Fibroblast of pulmonary artery (primary cell): Measurements from ENCODE around the gene ZNF213.
A peak's percentile ranks its signal among the peaks of the same experiment; 100 is the strongest.

Experiments used
- DNase-seq: peaks from one replicate; pipeline ENCODE4 v3.0.0-alpha.2; 2010; ENCODE audit warnings: low read depth
- H3K4me3 ChIP-seq: replicated peaks from 2 replicates; pipeline ENCODE4 v1.5.1; 2011; ENCODE audit warnings: low read depth, mild to moderate bottlenecking, control low read depth, low read length, moderate library complexity
- TF ChIP-seq, protein P1 (sequence below): IDR thresholded peaks from 2 replicates; pipeline ENCODE4 v1.5.1; 2011; ENCODE audit warnings: mild to moderate bottlenecking, control low read depth, low read length, inconsistent platforms; ENCODE audit errors: missing control alignments

ZNF213 gene

DNA sequence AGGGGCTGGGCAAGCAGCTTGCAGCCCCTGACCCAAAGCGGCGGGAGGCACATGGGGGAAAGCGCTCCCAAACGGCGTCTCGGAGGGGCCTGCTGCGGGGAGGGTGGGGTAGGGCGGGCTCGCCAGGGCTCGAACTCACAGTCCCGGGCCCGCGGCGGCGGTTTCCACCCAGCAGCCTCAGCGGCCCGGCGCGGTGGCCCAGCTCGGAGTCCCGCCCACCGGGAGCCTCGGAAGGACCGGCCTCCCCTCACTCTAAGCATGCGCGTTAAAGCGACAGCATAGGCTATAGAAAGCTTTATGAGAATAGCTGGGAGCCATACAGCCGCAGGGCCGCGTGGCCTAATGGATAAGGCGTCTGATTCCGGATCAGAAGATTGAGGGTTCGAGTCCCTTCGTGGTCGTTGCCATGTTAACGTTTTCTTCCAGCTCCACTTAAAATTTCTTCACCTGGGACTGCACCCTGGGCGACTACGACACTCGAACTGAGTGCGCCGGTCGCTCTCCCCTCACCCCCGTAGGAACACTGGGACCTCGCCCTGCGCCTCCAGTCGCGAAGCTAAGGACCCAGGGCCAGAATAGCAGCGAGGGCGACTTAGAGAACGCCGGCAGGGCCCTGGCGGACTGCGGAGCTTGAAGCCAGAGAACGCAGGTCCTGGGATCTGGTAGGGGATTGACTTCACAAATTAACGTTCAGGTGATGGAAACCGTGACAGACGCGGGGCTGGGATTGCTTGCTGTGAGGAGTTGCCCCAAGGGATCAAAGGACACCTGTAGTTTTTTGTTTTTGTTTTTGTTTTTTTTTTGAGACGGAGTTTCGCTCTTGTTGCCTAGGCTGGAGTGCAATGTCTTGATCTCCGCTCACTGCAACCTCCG lies 15.8 kb downstream of the ZNF213 start:
- H3K4me3 ChIP-seq: peak overlapping the region; percentile 61
- peak; percentile 96 for DNase-seq
- TF ChIP-seq, protein P1, sequence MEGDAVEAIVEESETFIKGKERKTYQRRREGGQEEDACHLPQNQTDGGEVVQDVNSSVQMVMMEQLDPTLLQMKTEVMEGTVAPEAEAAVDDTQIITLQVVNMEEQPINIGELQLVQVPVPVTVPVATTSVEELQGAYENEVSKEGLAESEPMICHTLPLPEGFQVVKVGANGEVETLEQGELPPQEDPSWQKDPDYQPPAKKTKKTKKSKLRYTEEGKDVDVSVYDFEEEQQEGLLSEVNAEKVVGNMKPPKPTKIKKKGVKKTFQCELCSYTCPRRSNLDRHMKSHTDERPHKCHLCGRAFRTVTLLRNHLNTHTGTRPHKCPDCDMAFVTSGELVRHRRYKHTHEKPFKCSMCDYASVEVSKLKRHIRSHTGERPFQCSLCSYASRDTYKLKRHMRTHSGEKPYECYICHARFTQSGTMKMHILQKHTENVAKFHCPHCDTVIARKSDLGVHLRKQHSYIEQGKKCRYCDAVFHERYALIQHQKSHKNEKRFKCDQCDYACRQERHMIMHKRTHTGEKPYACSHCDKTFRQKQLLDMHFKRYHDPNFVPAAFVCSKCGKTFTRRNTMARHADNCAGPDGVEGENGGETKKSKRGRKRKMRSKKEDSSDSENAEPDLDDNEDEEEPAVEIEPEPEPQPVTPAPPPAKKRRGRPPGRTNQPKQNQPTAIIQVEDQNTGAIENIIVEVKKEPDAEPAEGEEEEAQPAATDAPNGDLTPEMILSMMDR: no peak

DNA sequence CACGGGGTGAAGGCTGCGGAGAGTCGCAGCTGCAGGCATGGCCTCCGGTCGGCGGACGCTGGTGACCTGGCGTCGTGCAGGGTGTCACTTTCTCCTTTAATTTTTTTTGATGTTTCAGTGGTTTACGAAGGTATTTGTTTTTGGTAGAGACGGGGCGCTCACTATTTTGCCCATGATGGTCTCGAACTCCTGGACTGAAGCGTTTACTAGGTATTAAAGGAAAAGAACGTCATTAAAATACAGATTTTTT lies 17.1 kb downstream of the ZNF213 start:
- TF ChIP-seq, protein P1: no peak
- DNase-seq: no peak
- H3K4me3 ChIP-seq: peak overlapping the region; percentile 56

DNA sequence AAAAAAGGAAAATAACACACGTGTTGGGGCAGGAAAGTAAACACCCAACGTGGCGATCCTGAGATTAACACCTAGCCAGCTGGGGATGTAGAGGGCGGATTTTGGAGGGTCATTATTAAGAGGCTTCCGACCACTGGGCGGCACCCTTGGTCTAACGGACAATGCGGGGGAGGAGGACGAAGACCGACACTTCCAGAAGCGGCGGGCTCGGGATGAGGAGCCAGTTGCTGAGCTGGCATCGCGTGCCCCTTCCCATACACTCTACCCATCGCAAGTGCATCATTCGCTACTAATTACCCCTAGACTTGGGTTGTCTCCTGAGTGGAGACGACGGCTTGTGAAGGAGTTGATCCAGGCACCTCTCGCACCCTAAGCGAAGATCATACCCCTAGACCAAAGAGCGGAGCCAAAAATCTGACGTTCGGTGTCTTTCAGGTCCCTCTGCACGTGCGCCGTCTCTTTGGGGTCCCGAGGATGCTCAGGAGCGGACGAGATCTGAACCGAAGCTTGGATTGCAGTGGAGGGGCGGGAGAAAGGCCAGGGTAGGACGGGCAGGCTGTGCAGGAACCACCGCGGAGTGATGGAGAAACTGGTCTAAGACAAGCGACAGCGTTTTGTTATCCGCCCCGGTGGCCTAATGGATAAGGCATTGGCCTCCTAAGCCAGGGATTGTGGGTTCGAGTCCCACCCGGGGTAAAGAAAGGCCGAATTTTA lies 17.6 kb downstream of the ZNF213 start:
- peak overlapping the region; percentile 56 for H3K4me3 ChIP-seq
- peak; percentile 92 for DNase-seq
- TF ChIP-seq, protein P1: peak; percentile 28

DNA sequence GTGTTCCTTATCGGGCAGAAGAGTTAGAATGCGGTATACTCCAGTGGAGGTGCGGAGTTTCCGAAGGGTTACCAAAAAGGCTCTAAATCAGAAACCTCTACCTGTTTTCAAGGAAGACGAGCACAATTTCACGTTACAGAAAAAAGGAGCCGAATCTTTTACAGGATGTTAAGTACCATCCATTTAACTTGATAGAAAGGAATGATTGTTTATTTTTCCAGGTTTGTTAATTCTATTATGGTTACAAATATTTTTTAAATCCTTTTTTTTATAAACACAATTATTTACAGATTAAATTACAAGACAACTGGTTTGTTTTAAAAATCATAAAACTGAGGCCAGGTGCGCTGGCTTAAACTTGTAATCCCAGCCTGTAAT lies 18.2 kb downstream of the ZNF213 start:
- no peak overlapping the region for H3K4me3 ChIP-seq
- DNase-seq: no peak
- TF ChIP-seq, protein P1: no peak

DNA sequence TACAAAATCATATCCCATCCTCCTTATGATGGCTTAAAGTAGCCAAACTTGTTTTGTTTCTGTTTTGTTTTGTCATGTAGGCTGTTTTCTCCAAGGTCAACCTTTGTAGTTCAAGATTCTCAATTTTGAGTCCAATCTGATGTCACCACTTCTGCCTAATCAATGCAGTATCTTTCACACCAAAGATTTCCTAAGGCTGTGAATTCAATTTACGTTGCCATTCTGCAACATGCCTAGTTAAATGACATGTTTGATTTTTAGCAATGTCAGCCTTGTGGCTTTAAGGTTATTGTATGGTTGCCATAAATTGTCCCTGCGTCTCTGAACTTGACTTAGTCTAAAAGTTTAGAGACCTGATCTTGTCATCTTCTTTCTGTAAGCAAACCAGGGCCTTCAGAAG lies 20.4 kb downstream of the ZNF213 start:
- DNase-seq: no peak
- TF ChIP-seq, protein P1: no peak
- no peak overlapping the region for H3K4me3 ChIP-seq

DNA sequence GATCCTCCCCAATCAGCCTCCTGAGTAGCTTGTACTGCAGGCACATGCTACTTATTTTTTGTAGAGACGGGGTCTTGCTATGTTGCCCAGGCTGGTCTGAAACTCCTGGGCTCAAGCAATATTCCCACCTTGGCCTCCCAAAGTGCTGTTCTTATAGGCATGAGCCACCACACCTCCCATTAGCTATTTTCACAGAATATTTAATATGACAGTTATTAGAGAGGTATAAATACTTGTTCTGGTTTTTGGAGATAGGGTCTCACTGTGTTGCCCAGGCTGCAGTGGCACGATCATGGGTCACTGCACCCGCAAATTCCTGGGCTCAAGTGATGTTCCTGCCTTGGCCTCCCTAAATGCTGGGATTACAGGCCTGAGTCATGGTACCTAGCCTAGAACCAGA lies 21.1 kb downstream of the ZNF213 start:
- DNase-seq: no peak
- TF ChIP-seq, protein P1: no peak

More for the DNA sequence above, 21.1 kb downstream of the ZNF213 start:
- H3K4me3 ChIP-seq: no peak overlapping the region
